Esophagus squamous epithelium (tissue), 5 donors: ENCODE results near the gene HYDIN. TPM values are rescaled to one million over a fixed set of nuclear protein-coding genes. Genes with fewer than 3 reads are reported as not detected.
A peak's percentile ranks its signal among the peaks of the same experiment; 100 is the strongest.

Experiments used
- DNase-seq: peaks from one replicate; lab custom pipeline; 2025; lab: John Stamatoyannopoulos, UW
- H3K27ac ChIP-seq, 4 donors: fragments of 200-600 bp; sonication (generic); one replicate each; pipeline ENCODE4 v1.5.1; 2016 to 2019; ENCODE audit warnings: mild to moderate bottlenecking in 1 of 4
- H3K27me3 ChIP-seq, 4 donors: fragments of 200-600 bp; sonication (generic); 1 replicate in 3 of 4; 2 replicates in 1 of 4; pipeline versions ENCODE4 v1.5.1 to v1.6.0; 2017 to 2021; ENCODE audit warnings: antibody characterized with exemption in 1 of 4
- H3K36me3 ChIP-seq, 3 donors: fragments of 200-600 bp; sonication (generic); one replicate each; pipeline ENCODE4 v1.5.1; 2016 to 2019
- H3K4me1 ChIP-seq, 3 donors: fragments of 200-600 bp; sonication (generic); one replicate each; pipeline ENCODE4 v1.5.1; 2017 to 2019
- H3K4me3 ChIP-seq, 4 donors: fragments of 200-600 bp; sonication (generic); 1 replicate in 3 of 4; 2 replicates in 1 of 4; pipeline ENCODE4 v1.5.1; 2016 to 2019; ENCODE audit warnings: mild to moderate bottlenecking in 2 of 4, moderate library complexity in 1 of 4
- H3K9me3 ChIP-seq, 3 donors: fragments of 200-600 bp; sonication (generic); one replicate each; pipeline ENCODE4 v1.5.1; 2016 to 2019
- POLR2A ChIP-seq, 4 donors: fragments of 450-650 bp; IDR thresholded peaks; one replicate each; pipeline ENCODE4 v1.6.1; 2017; ENCODE audit warnings: antibody characterized with exemption in 4 of 4, mild to moderate bottlenecking in 4 of 4, moderate library complexity in 3 of 4
- WGBS, 2 donors: methylation state at CpG; one replicate each; pipeline ENCODE4 v1.1.5; 2018; 5-methylcytosine and 5-hydroxymethylcytosine counted together
- intact Hi-C: fragments of 100-400 bp; cut with DNase I; formaldehyde crosslinking; loops from one replicate; pipeline ENCODE4 v1.15.0; 2022
- total RNA-seq, 4 donors: library from RNA; depleted of rRNA; stranded (reverse); fragments of >200 nt; gene quantifications; one replicate each; pipeline ENCODE4 v1.1.0, GENCODE V29; 2016
- TF ChIP-seq, protein P1 (sequence below), 6 experiments: fragments of 450-650 bp in 4 of 6; fragments of 200-600 bp in 2 of 6; sonication (generic) in 2 of 6; IDR thresholded peaks; one replicate each; pipeline ENCODE4 v1.5.1; 2016 to 2019; ENCODE audit warnings: antibody characterized with exemption in 6 of 6, mild to moderate bottlenecking in 4 of 6, moderate library complexity in 4 of 6
- donor health status: DM: yes; HTN: yes; CAD: no.

The HYDIN gene
- total RNA-seq, 4 donors from 2014 or later = 0.23 to 2.4 (median 0.38) TPM; not detected in 1

DNA sequence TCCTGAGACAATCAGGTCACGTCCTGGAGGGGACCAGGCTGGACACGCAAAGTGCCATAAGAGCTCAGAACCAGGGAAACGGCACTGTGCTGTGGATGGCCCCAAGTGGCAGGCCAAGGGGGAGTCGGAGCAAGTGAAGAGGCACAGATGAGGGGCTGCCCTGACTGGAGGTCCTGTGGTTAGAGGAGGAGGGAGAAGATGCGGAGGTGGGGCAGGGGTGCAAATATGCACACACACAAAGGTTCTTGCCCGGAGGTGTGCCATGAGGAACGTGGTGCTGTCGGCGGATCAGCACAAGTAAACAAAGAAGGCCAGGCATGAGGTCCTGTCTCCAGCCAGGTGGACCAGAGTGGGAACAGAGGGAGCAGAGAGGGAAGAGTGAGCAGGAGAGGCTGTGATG is 453.0 kb downstream of the HYDIN start:
- intact Hi-C loops = no loop called here
- TF ChIP-seq, protein P1, sequence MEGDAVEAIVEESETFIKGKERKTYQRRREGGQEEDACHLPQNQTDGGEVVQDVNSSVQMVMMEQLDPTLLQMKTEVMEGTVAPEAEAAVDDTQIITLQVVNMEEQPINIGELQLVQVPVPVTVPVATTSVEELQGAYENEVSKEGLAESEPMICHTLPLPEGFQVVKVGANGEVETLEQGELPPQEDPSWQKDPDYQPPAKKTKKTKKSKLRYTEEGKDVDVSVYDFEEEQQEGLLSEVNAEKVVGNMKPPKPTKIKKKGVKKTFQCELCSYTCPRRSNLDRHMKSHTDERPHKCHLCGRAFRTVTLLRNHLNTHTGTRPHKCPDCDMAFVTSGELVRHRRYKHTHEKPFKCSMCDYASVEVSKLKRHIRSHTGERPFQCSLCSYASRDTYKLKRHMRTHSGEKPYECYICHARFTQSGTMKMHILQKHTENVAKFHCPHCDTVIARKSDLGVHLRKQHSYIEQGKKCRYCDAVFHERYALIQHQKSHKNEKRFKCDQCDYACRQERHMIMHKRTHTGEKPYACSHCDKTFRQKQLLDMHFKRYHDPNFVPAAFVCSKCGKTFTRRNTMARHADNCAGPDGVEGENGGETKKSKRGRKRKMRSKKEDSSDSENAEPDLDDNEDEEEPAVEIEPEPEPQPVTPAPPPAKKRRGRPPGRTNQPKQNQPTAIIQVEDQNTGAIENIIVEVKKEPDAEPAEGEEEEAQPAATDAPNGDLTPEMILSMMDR (IDR thresholded peaks at IDR 0.05) = no peak
- no peak for TF ChIP-seq POLR2A (IDR thresholded peaks at IDR 0.05)
- Histone ChIP-seq H3K27ac (no peak overlapping the region), H3K4me1 (peaks cover 0 to 12% (median 0%) of the 10 kb centered on the region in 3 donors), H3K4me3 (no peak overlapping the region), H3K27me3 (no peaks in the 10 kb centered on the region), H3K9me3 (no peaks in the 10 kb centered on the region), H3K36me3 (peaks cover 21 to 90% (median 25%) of the 10 kb centered on the region in 3 donors)
- DNase-seq = no peak
- 88 to 94% methylated on average over 9 of the region's 9 CpGs for WGBS, 2 donors

DNA sequence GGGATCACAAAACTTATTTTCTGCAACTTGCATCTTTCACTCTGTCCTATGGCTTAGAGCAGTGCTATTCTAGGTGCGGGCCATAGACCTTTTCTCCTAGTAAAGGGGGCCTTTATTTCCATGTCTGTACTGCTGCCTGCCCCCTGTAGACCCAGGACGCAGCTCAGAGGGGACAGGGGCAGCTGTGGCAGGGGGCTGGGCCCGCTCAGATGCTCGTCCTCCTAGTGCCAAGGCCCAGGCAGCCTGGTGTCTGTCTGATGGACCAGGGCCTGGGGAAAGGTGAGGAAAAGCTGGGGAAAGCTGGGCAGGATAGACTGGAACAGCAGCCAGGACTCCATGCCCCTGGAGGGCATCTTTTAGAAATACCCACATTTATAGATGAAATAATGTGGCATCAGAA is 455.1 kb downstream of the HYDIN start:
- 87 to 100% methylated on average over 1 to 4 of the region's 4 CpGs for WGBS, 2 donors
- Histone ChIP-seq H3K9me3 (no peaks in the 10 kb centered on the region), H3K36me3 (peaks cover 4 to 90% (median 10%) of the 10 kb centered on the region in 3 donors), H3K4me1 (peaks cover 0 to 21% (median 0%) of the 10 kb centered on the region in 3 donors), H3K27me3 (no peaks in the 10 kb centered on the region), H3K4me3 (no peak overlapping the region), H3K27ac (no peak overlapping the region)
- intact Hi-C loops = no loop called here
- DNase-seq = no peak
- no peak for TF ChIP-seq POLR2A (IDR thresholded peaks at IDR 0.05)

DNA sequence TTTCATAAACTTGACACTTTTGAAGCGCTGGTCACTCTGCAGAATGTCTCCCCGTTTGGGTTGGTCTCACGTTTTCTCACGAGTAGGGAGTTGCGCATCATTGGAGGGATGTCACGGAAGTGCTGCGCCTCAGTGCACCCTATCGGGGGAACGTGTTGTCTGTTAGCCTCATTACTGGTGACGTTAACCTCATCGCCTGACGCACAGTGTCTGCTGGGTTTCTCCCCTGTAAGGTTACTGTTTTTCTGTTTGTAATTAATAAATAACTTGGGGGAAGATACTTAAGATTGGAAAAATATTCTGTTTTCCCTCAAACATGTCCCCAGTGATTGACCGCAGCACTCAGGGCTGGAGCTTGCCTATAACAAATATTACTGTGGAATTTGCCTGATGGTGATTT is 456.3 kb downstream of the HYDIN start:
- DNase-seq = no peak
- peaks cover 0 to 81% (median 7%) of the 10 kb centered on the region in 3 donors for H3K36me3 ChIP-seq
- 90 to 91% methylated on average over 13 of the region's 13 CpGs for WGBS, 2 donors

DNA sequence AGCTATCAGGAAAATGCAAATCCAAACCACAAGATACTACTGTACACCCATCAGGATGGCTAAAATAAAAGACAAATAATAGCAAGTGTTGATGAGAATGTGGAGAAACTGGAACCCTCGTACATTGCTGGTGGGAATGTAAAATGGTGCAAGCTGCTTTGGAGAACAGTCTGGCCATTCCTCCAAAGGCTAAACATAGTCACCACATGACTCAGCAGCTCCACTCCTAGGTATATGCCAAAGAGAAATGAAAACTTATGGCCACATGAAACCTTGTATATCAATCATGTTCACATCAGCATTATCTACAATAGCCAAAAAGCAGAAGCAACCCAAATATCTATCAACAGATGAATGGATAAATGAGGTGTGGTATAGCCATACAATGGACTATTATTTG is 458.0 kb downstream of the HYDIN start:
- TF ChIP-seq POLR2A (IDR thresholded peaks at IDR 0.05) = no peak
- TF ChIP-seq, protein P1 (IDR thresholded peaks at IDR 0.05) = no peak
- Histone ChIP-seq H3K4me1 (peaks cover 5 to 39% (median 20%) of the 10 kb centered on the region in 3 donors), H3K36me3 (peaks cover 0 to 64% (median 7%) of the 10 kb centered on the region in 3 donors), H3K4me3 (no peak overlapping the region), H3K27ac (no peak overlapping the region), H3K9me3 (no peaks in the 10 kb centered on the region), H3K27me3 (no peaks in the 10 kb centered on the region)
- WGBS, 2 donors = 77 to 94% methylated on average over 1 of the region's 1 CpG
- intact Hi-C loops = loop anchor here (5.0 kb wide), 1 partner anchor 95 kb away; no protein-coding TSS in a partner anchor
- no peak for DNase-seq

More for the DNA sequence above, 456.3 kb downstream of the HYDIN start:
- no peak for TF ChIP-seq POLR2A (IDR thresholded peaks at IDR 0.05)
- TF ChIP-seq, protein P1 (IDR thresholded peaks at IDR 0.05) = no peak
- Histone ChIP-seq H3K9me3 (no peaks in the 10 kb centered on the region), H3K27ac (no peak overlapping the region), H3K27me3 (no peaks in the 10 kb centered on the region), H3K4me1 (peaks cover 4 to 30% (median 5%) of the 10 kb centered on the region in 3 donors), H3K4me3 (no peak overlapping the region)
- intact Hi-C loops = loop anchor here (5.0 kb wide), 1 partner anchor 97 kb away; no protein-coding TSS in a partner anchor

DNA sequence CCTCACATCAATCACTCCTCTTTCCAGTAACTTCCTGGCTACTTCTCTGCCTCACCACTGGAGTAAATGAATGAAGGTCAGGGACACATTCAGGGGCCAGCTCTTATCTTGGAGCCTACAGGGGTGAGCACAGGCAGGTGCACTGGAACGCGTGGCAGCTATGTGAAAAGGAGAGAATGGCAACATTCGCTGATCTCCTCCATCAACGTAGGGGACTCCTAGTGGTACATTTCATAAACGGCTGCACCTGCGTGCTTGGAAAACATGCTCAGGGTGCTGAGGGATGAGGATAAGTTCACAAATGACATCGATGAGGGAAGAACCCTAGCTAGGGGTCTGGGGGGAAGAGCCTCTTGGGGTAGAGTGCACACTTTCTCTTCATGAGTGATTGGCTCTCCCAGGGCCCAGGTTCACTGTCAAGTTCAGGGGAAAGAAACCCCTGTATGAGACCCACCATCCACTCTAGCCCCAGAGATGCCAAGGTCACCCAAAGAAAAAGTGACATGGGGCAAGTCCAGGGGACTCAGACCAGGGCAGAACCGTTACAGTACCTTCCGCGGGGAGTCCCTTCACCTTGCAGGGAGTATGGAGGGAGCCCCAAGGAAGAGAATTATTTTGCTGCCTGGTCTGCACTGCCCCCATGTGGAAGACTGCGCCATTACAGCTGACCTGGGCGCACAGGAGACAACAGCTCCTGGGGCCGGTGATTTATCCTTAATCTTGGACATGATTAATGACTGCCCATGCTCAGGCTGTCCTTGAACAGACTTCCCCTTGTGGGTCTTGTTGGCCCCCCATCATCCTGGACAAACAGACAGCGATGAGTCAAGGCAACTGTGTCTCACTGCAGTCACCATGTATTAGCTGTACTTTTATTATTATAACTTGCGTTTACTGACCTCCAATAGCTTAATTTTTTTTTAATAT is 459.6 kb downstream of the HYDIN start:
- no peak for TF ChIP-seq POLR2A (IDR thresholded peaks at IDR 0.05)
- TF ChIP-seq, protein P1 (IDR thresholded peaks at IDR 0.05) = peak; percentile 66 to 95 (median 94)
- Histone ChIP-seq H3K27ac (no peak overlapping the region), H3K36me3 (peaks cover 0 to 66% (median 7%) of the 10 kb centered on the region in 3 donors), H3K27me3 (no peaks in the 10 kb centered on the region), H3K4me1 (peaks cover 5 to 41% (median 20%) of the 10 kb centered on the region in 3 donors), H3K9me3 (no peaks in the 10 kb centered on the region), H3K4me3 (no peak overlapping the region)
- intact Hi-C loops = loop anchor here (5.0 kb wide), 1 partner anchor 94 kb away; no protein-coding TSS in a partner anchor
- DNase-seq = no peak
- WGBS, 2 donors = 35 to 37% methylated on average over 13 of the region's 15 CpGs
